Measurements from ENCODE around the gene TEX53. TPM values are rescaled to one million over a fixed set of nuclear protein-coding genes. Genes with fewer than 3 reads are reported as not detected.

TEX53 gene
- total and polyA plus RNA-seq, 10 of the 15 experiments (the other 5 are each of a cell fraction or from before 2014, with no cell fraction given), result not detected

DNA sequence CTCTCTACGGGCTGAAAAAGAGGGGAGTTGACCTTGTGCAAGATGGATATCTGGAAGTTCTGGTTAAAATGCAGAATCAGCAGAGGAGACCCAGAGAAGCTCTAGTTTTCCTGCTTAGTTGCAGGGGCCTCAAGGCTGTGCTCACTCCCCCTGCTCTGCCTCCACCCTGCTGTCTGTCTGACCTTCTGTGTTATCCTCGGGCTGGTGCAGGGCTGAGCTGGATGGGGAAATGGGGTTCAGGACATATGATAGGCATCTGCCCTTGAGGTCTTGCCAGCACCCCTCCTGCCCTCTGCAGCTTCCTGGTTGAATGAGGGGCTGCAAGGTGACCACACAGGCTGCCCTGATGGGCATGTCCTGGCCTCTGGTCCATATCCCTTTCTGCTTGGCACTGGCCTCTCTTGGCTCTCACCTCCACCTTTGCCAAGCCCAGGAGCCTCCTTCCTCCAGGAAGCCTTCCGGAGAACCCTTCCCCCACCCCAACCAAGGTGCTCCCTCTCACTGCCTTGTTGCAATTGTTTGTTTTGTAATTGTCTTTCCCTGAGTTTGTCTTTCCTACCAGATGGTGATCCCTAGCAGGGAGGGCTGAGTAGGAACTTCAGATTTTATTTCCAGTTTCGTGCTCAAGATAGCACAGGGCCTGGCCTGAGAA is 45.2 kb downstream of the TEX53 start:
- SMC1A ChIA-PET (ENCODE audit: uncharacterized antibody, unreplicated experiment), result interaction anchor here (0.7 to 4.5 kb wide), 10 partner anchors 8 to 227 kb away, joined by 3 to 28 read pairs (median 5); partner anchors contain the start of gene ATP6V1G1
- RAD21 ChIA-PET (ENCODE audit: unreplicated experiment), result interaction anchor here (0.6 to 5.1 kb wide), 13 partner anchors 9 to 317 kb away, joined by 3 to 40 read pairs (median 5); partner anchors contain the start of genes AKNA and ATP6V1G1
- in situ Hi-C loops (cut with MboI), result loop anchor here (5.0 kb wide), 1 partner anchor 225 kb away; the partner anchor contains the start of gene AKNA
- peak overlapping the region; percentile 95 for H3K4me3 ChIP-seq
- ATAC-seq (peak; percentile 1), DNase-seq (ENCODE audit: low read depth, low spot score) (no peak), FAIRE-seq (no peak)
- intact Hi-C loops (cut with micrococcal nuclease; ENCODE audit: unreplicated experiment), result loop anchor here (5.0 kb wide), 2 partner anchors 40 to 225 kb away; partner anchors contain the start of gene AKNA
- CTCF ChIA-PET, result interaction anchor here (0.6 to 2.5 kb wide), 12 partner anchors 9 to 227 kb away, joined by 3 to 19 read pairs (median 4); partner anchors contain the start of gene ATP6V1G1
- H3K9ac ChIP-seq (ENCODE audit: control insufficient read depth, insufficient read depth, low read length), result peak overlapping the region; percentile 95
- H3K27ac ChIP-seq (ENCODE audit: control insufficient read depth, insufficient read depth), result peak overlapping the region; percentile 98
- no peak overlapping the region for H2AFZ ChIP-seq (ENCODE audit: control insufficient read depth, low read depth, low read length)
- POLR2A ChIA-PET, result interaction anchor here (0.6 to 4.4 kb wide), 15 partner anchors 8 to 226 kb away, joined by 3 to 30 read pairs (median 6); partner anchors contain the start of genes AKNA and ATP6V1G1
- peaks cover 72% of the 10 kb centered on the region for H3K79me2 ChIP-seq (ENCODE audit: control insufficient read depth, insufficient read depth, low read length)
- peaks cover 0 to under 1% of the 10 kb centered on the region in 2 experiments; a peak in 1 of 4 replicates for H3K36me3 ChIP-seq (ENCODE audit: control insufficient read depth in 2 of 2, insufficient read depth in 2 of 2, low read length in 1 of 2)
- WGBS (ENCODE audit: insufficient coverage, insufficient replicate concordance, low lambda C conversion rate, missing lambda C conversion rate), result 14% methylated on average over 4 of the region's 4 CpGs
- H4K20me1 ChIP-seq (ENCODE audit: control insufficient read depth, insufficient read depth), result no peaks in the 10 kb centered on the region
- peak overlapping the region; percentile 100 for H3K4me2 ChIP-seq (ENCODE audit: control insufficient read depth, insufficient read depth)
- no peaks in the 10 kb centered on the region for H3K9me3 ChIP-seq (replicated peaks; ENCODE audit: control insufficient read depth, insufficient read depth, low read length)
- H3K4me1 ChIP-seq (ENCODE audit: control insufficient read depth, insufficient read depth, low read length), result peaks cover 63% of the 10 kb centered on the region
- H3K27me3 ChIP-seq (replicated peaks in 1 of 2; ENCODE audit: control insufficient read depth in 2 of 2, insufficient read depth in 2 of 2, low read length in 1 of 2), result no peaks in the 10 kb centered on the region
- TSS peak; percentile 49 for BruUV-seq (replicated peaks)
- TF ChIP-seq ZSCAN29 (IDR thresholded peaks at IDR 0.05) (no peak), PAX8 (IDR thresholded peaks at IDR 0.05) (no peak), RFX5 (IDR thresholded peaks at IDR 0.05; ENCODE audit: low read depth, low read length) (no peak), GABPA (IDR thresholded peaks at IDR 0.05; ENCODE audit: low read depth) (no peak), ZNF384 (IDR thresholded peaks at IDR 0.05; ENCODE audit: borderline replicate concordance, low read depth, low read length) (no peak), CBX5 (IDR thresholded peaks at IDR 0.05; ENCODE audit: low read depth) (no peak), HDGF (IDR thresholded peaks at IDR 0.05) (0 out of 2 replicates have a peak, but pooled peaks have one; percentile 70), RAD21 (IDR thresholded peaks at IDR 0.05; ENCODE audit: insufficient read depth, low read depth, low read length) (no peak), JUNB (IDR thresholded peaks at IDR 0.05) (no peak), BMI1 (IDR thresholded peaks at IDR 0.05; ENCODE audit: borderline replicate concordance) (no peak), NR2C2 (IDR thresholded peaks at IDR 0.05; ENCODE audit: borderline replicate concordance, control insufficient read depth, insufficient read length, low read depth) (no peak), FOS (IDR thresholded peaks at IDR 0.05; ENCODE audit: borderline replicate concordance, extremely low read depth, insufficient read length) (no peak), TBL1XR1 (IDR thresholded peaks at IDR 0.05; ENCODE audit: low read depth, low read length) (no peak), CHD4 (IDR thresholded peaks at IDR 0.05) (no peak), SPI1 (IDR thresholded peaks at IDR 0.05; ENCODE audit: borderline replicate concordance, insufficient read depth, low read depth, low read length) (no peak), MEF2A (IDR thresholded peaks at IDR 0.05; ENCODE audit: insufficient read depth, low read depth, low read length) (no peak), MXI1 (IDR thresholded peaks at IDR 0.05; ENCODE audit: low read depth, low read length) (no peak), CBX3 (IDR thresholded peaks at IDR 0.05; ENCODE audit: borderline replicate concordance, low read depth) (no peak), IKZF1 (conservative IDR thresholded peaks at IDR 0.05) (peak; percentile 15; the same call in 1 of the 2 replicates)
- TF ChIP-seq, protein P1, sequence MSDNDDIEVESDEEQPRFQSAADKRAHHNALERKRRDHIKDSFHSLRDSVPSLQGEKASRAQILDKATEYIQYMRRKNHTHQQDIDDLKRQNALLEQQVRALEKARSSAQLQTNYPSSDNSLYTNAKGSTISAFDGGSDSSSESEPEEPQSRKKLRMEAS (IDR thresholded peaks at IDR 0.05; ENCODE audit: low read depth, low read length), result no peak
- TF ChIP-seq, protein P2, sequence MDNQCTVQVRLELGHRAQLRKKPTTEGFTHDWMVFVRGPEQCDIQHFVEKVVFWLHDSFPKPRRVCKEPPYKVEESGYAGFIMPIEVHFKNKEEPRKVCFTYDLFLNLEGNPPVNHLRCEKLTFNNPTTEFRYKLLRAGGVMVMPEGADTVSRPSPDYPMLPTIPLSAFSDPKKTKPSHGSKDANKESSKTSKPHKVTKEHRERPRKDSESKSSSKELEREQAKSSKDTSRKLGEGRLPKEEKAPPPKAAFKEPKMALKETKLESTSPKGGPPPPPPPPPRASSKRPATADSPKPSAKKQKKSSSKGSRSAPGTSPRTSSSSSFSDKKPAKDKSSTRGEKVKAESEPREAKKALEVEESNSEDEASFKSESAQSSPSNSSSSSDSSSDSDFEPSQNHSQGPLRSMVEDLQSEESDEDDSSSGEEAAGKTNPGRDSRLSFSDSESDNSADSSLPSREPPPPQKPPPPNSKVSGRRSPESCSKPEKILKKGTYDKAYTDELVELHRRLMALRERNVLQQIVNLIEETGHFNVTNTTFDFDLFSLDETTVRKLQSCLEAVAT (IDR thresholded peaks at IDR 0.05), result peak; percentile 2; the same call in 1 of the 2 replicates
- TF ChIP-seq, protein P3, sequence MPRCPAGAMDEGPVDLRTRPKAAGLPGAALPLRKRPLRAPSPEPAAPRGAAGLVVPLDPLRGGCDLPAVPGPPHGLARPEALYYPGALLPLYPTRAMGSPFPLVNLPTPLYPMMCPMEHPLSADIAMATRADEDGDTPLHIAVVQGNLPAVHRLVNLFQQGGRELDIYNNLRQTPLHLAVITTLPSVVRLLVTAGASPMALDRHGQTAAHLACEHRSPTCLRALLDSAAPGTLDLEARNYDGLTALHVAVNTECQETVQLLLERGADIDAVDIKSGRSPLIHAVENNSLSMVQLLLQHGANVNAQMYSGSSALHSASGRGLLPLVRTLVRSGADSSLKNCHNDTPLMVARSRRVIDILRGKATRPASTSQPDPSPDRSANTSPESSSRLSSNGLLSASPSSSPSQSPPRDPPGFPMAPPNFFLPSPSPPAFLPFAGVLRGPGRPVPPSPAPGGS (IDR thresholded peaks at IDR 0.05; ENCODE audit: borderline replicate concordance, insufficient read depth, low read depth, low read length, poor library complexity, severe bottlenecking), result no peak

Data from GM12878 (cell line).